Left ventricle myocardium inferior (tissue), 1 donor: Measurements from ENCODE around the gene METAP2. TPM values are rescaled to one million over a fixed set of nuclear protein-coding genes. Genes with fewer than 3 reads are reported as not detected.

Experiments used
- DNase-seq: peaks from one replicate; pipeline ENCODE4 v3.0.0-alpha.2; 2020
- H3K27ac ChIP-seq: fragments of 200-600 bp; replicated peaks from 2 replicates; pipeline ENCODE4 v1.8.0; 2021
- H3K27me3 ChIP-seq: fragments of 200-600 bp; 2 replicates; pipeline ENCODE4 v1.8.0; 2021; ENCODE audit warnings: low read depth
- H3K36me3 ChIP-seq: fragments of 200-600 bp; 2 replicates; pipeline ENCODE4 v1.8.0; 2021
- H3K4me1 ChIP-seq: fragments of 200-600 bp; 2 replicates; pipeline ENCODE4 v1.8.0; 2021
- H3K4me3 ChIP-seq: fragments of 200-600 bp; 2 replicates; pipeline ENCODE4 v1.8.0; 2021; ENCODE audit warnings: mild to moderate bottlenecking, moderate library complexity
- H3K9me3 ChIP-seq: fragments of 200-600 bp; replicated peaks from 2 replicates; pipeline ENCODE4 v1.8.0; 2021
- CTCF ChIP-seq: fragments of 200-600 bp; IDR thresholded peaks from 2 replicates; pipeline ENCODE4 v1.8.0; 2021; ENCODE audit warnings: antibody characterized with exemption, mild to moderate bottlenecking, borderline replicate concordance
- intact Hi-C: fragments of 100-400 bp; cut with micrococcal nuclease; formaldehyde crosslinking; loops from one replicate; pipeline ENCODE4 v1.11.0; 2022
- total RNA-seq: library from RNA; stranded (reverse); fragmentation: NEBNext Ultra II Directional; extraction: Animal tissue kit (Norgen Biotek cat#: 25700); gene quantifications from one replicate; pipeline ENCODE4 v1.2.1, GENCODE V29; 2021
- donor health status: DM: no; HTN: yes; CAD: no; lungs with severe emphysema.

The METAP2 gene
- total RNA-seq, 1 donor from 2014 or later: 50.6 TPM

- no peak for DNase-seq
- no peak for TF ChIP-seq CTCF
- Histone ChIP-seq H3K4me1 (no peaks in the 10 kb centered on the region), H3K9me3 (no peaks in the 10 kb centered on the region), H3K4me3 (no peak overlapping the region), H3K36me3 (no peaks in the 10 kb centered on the region), H3K27me3 (no peaks in the 10 kb centered on the region), H3K27ac (no peak overlapping the region)
- intact Hi-C loops: no loop called here
These were observed 54.5 kb downstream of the METAP2 start for GRCh38 chr12:95528431-95528830.

GRCh38 chr12:95529693-95530225, 55.8 kb downstream of the METAP2 start:
- no peaks in the 10 kb centered on the region for H3K27me3 ChIP-seq
- no peaks in the 10 kb centered on the region for H3K9me3 ChIP-seq
- no peak overlapping the region for H3K27ac ChIP-seq
- no peak for TF ChIP-seq CTCF
- no peak for DNase-seq
- no peak overlapping the region for H3K4me3 ChIP-seq
- H3K36me3 ChIP-seq: no peaks in the 10 kb centered on the region
- no peaks in the 10 kb centered on the region for H3K4me1 ChIP-seq
- intact Hi-C loops: loop anchor here (5.0 kb wide), 1 partner anchor 412 kb away; no protein-coding TSS in a partner anchor

GRCh38 chr12:95532851-95533250, 58.9 kb downstream of the METAP2 start:
- DNase-seq: no peak
- no peaks in the 10 kb centered on the region for H3K4me1 ChIP-seq
- no peak for TF ChIP-seq CTCF
- no peaks in the 10 kb centered on the region for H3K36me3 ChIP-seq
- intact Hi-C loops: loop anchor here (5.0 kb wide), 1 partner anchor 416 kb away; no protein-coding TSS in a partner anchor
- H3K9me3 ChIP-seq: no peaks in the 10 kb centered on the region
- no peak overlapping the region for H3K4me3 ChIP-seq
- no peaks in the 10 kb centered on the region for H3K27me3 ChIP-seq
- H3K27ac ChIP-seq: no peak overlapping the region

- no peaks in the 10 kb centered on the region for H3K4me1 ChIP-seq
These were observed 60.0 kb downstream of the METAP2 start for GRCh38 chr12:95533985-95534384.

DNA sequence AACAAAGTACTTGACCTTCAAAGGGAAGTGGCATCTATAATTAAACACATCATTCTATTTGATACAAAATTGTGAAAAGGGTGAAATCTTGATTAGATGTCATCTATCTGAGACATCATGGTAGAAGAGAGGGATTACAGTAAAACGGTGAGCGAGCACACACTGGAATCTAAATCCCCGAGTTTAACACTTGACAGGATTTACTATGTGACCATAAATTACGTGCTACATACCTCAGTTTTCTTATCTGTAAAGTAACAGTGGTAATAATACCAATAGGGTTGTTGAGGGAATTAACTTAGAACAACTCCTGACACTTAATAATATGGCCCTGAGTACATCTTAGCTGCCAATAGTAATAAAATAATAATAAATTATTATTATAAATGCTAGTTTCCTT, 64.1 kb downstream of the METAP2 start:
- intact Hi-C loops: no loop called here
- no peak for DNase-seq
- TF ChIP-seq CTCF: no peak
- H3K9me3 ChIP-seq: no peaks in the 10 kb centered on the region
- H3K27me3 ChIP-seq: no peaks in the 10 kb centered on the region
- no peaks in the 10 kb centered on the region for H3K4me1 ChIP-seq
- H3K27ac ChIP-seq: no peak overlapping the region
- no peak overlapping the region for H3K4me3 ChIP-seq
- no peaks in the 10 kb centered on the region for H3K36me3 ChIP-seq

More at GRCh38 chr12:95533985-95534384, 60.0 kb downstream of the METAP2 start:
- no peak overlapping the region for H3K27ac ChIP-seq
- no peaks in the 10 kb centered on the region for H3K27me3 ChIP-seq
- no peak for TF ChIP-seq CTCF
- intact Hi-C loops: loop anchor here (5.0 kb wide), 1 partner anchor 417 kb away; no protein-coding TSS in a partner anchor
- no peaks in the 10 kb centered on the region for H3K9me3 ChIP-seq
- DNase-seq: no peak
- H3K4me3 ChIP-seq: no peak overlapping the region
- no peaks in the 10 kb centered on the region for H3K36me3 ChIP-seq

GRCh38 chr12:95538656-95539055, 64.7 kb downstream of the METAP2 start:
- no peaks in the 10 kb centered on the region for H3K4me1 ChIP-seq
- no peaks in the 10 kb centered on the region for H3K27me3 ChIP-seq
- DNase-seq: no peak
- intact Hi-C loops: no loop called here
- H3K27ac ChIP-seq: no peak overlapping the region
- TF ChIP-seq CTCF: no peak
- H3K36me3 ChIP-seq: no peaks in the 10 kb centered on the region
- H3K4me3 ChIP-seq: no peak overlapping the region
- no peaks in the 10 kb centered on the region for H3K9me3 ChIP-seq
